Measurements from ENCODE around the gene MARK4. TPM values are rescaled to one million over a fixed set of nuclear protein-coding genes. Genes with fewer than 3 reads are reported as not detected.

Gene MARK4
- total RNA-seq, 2 experiments from 2014 or later, result 25.9 to 29.4 TPM

DNA sequence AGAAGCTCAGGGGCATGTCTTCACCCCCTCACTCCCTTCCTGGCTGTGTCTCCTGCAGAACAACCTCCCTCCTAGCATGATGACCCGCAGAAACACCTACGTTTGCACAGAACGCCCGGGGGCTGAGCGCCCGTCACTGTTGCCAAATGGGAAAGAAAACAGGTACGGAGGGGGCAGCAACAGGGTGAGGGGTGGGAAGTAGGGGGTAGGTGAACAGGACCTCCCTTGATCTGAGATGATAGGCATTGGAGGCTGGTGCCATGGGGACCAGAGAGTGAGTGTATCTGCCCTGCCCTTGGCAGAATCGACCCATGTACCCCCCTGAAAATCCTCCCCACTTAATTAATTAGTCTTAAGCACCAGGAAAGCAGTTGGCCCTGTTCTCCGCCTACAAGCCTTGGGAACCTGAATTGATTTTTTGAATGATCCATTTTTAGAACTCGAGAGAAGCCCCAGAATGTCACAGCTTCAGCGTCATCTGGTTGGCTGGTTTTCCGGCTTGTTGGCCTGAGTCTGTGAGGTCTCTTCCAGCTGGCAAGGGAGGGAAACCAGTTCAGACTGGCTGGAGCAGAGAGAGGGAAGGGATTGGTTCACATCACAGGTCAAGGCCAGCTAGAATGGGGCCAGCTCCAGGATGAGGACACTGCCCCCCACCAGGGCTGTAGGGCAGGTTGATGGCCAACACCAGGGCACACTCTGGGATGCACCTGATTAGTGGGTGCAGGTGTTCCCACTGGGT lies 43.4 kb downstream of the MARK4 start:
- Mint-ChIP-seq H3K36me3 (peaks cover 11% of the 10 kb centered on the region), H3K27me3 (no peaks in the 10 kb centered on the region), H3K9me3 (ENCODE audit: low read depth) (no peaks in the 10 kb centered on the region), H3K27ac (no peak overlapping the region), H3K4me3 (no peak overlapping the region), H3K4me1 (no peaks in the 10 kb centered on the region)
- no peak for ATAC-seq
- DNase-seq, result no peak
- CTCF ChIA-PET, result no interaction called here

DNA sequence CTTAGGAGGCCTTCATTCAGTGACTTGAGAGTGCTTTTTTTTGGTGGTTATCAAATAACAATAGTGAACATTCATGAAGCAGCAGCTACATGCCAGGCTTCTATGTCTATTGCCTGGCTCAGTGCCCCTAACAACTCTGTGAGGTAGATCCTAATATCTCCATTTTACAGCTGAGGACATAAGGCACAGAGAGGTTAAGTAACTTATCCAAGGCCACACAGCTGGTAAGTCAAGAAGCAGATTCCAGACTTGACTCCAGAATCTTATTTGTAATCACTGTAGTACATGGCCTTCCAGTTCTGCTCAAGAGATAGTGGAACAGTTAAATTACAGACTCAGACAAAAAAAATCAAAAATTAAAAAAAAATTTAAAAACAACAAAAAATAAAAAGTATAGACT lies 44.8 kb downstream of the MARK4 start:
- DNase-seq, result no peak
- H3K27me3 Mint-ChIP-seq, result no peaks in the 10 kb centered on the region
- H3K9me3 Mint-ChIP-seq (ENCODE audit: low read depth), result no peaks in the 10 kb centered on the region
- ATAC-seq, result no peak
- CTCF ChIA-PET, result no interaction called here
- no peaks in the 10 kb centered on the region for H3K4me1 Mint-ChIP-seq
- no peak overlapping the region for H3K27ac Mint-ChIP-seq
- no peak overlapping the region for H3K4me3 Mint-ChIP-seq
- peaks cover 11% of the 10 kb centered on the region for H3K36me3 Mint-ChIP-seq

DNA sequence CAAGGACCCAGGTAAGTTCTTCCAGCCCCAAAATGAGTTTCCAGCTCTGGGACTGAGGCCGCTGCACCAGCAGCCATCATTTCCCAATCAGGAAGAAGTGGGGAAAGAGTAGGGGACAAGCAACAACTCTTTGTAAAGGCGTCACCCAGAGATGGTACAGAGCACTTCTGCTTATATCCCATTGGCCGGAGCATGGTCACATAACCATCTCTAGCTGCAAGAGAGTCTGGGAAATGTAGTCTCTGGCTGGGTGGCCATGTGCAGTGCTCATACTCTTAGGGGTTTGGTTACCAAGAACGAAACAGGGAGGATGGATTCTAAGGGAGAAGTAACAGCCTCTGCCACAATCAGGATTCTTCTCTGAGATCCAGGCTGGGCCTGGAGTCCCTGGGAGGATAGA lies 45.3 kb downstream of the MARK4 start:
- Mint-ChIP-seq H3K27ac (no peak overlapping the region), H3K4me1 (no peaks in the 10 kb centered on the region), H3K9me3 (ENCODE audit: low read depth) (no peaks in the 10 kb centered on the region), H3K4me3 (no peak overlapping the region), H3K36me3 (peaks cover 11% of the 10 kb centered on the region), H3K27me3 (no peaks in the 10 kb centered on the region)
- no peak for ATAC-seq
- DNase-seq, result no peak
- CTCF ChIA-PET, result no interaction called here

DNA sequence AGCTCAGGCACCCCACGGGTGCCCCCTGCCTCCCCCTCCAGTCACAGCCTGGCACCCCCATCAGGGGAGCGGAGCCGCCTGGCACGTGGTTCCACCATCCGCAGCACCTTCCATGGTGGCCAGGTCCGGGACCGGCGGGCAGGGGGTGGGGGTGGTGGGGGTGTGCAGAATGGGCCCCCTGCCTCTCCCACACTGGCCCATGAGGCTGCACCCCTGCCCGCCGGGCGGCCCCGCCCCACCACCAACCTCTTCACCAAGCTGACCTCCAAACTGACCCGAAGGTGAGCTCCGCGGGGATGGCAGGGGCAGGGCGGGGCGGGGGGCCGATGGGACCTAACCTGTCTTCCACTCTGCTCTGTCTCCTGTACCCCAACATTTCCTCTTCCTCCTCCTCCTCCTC lies 46.6 kb downstream of the MARK4 start:
- DNase-seq (no peak), ATAC-seq (no peak)
- Mint-ChIP-seq H3K4me3 (no peak overlapping the region), H3K27ac (no peak overlapping the region), H3K36me3 (peaks cover 5% of the 10 kb centered on the region), H3K4me1 (no peaks in the 10 kb centered on the region), H3K9me3 (ENCODE audit: low read depth) (no peaks in the 10 kb centered on the region), H3K27me3 (no peaks in the 10 kb centered on the region)
- CTCF ChIA-PET, result no interaction called here

DNA sequence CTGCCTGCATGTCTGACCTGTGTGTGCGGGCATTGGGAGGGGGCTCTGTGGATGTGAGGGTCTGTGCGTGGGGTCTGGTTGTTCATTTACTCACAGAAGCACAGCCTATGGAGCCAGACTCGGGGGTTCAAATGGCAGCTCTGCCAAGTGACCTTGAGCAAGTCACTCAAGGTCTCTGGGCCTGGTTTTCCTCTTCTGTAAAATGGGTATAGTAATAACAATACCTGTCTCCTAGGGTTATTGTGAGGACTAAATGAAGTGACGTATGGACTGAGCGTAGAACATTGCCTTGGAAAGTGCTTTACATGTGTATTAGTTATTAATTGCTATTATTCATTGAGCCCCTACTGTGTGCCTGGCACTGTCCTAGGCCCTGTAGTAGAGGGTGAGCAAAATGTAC lies 47.2 kb downstream of the MARK4 start:
- Mint-ChIP-seq H3K9me3 (ENCODE audit: low read depth) (no peaks in the 10 kb centered on the region), H3K27me3 (no peaks in the 10 kb centered on the region), H3K4me3 (no peak overlapping the region), H3K27ac (no peak overlapping the region), H3K4me1 (no peaks in the 10 kb centered on the region), H3K36me3 (peaks cover 5% of the 10 kb centered on the region)
- DNase-seq, result no peak
- CTCF ChIA-PET, result no interaction called here
- no peak for ATAC-seq

DNA sequence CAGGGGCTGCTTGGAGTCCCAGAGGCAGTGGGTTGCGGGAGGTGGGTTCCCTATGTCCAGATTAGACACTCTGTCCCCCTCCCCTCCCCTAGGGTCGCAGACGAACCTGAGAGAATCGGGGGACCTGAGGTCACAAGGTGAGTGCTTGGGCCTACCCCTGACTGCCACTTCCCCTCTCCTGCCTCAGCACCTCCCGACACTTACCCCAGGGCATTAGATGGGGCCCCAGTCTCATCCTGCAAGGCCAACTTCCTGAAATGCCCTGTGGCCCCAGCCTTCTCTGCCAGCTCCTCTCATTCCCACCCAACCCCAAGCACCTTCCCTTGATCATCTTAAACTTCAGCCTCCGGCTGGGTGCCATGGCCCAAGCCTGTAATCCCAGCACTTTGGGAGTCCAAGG lies 48.6 kb downstream of the MARK4 start:
- no peaks in the 10 kb centered on the region for H3K9me3 Mint-ChIP-seq (ENCODE audit: low read depth)
- H3K27me3 Mint-ChIP-seq, result no peaks in the 10 kb centered on the region
- no peaks in the 10 kb centered on the region for H3K4me1 Mint-ChIP-seq
- no peak for ATAC-seq
- DNase-seq, result no peak
- no peak overlapping the region for H3K4me3 Mint-ChIP-seq
- H3K36me3 Mint-ChIP-seq, result peaks cover 5% of the 10 kb centered on the region
- no peak overlapping the region for H3K27ac Mint-ChIP-seq
- CTCF ChIA-PET, result no interaction called here

DNA sequence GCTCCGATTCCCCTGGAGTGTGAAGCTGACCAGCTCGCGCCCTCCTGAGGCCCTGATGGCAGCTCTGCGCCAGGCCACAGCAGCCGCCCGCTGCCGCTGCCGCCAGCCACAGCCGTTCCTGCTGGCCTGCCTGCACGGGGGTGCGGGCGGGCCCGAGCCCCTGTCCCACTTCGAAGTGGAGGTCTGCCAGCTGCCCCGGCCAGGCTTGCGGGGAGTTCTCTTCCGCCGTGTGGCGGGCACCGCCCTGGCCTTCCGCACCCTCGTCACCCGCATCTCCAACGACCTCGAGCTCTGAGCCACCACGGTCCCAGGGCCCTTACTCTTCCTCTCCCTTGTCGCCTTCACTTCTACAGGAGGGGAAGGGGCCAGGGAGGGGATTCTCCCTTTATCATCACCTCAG lies 51.3 kb downstream of the MARK4 start:
- no peak for DNase-seq
- no peaks in the 10 kb centered on the region for H3K4me1 Mint-ChIP-seq
- peaks cover 1% of the 10 kb centered on the region for H3K36me3 Mint-ChIP-seq
- CTCF ChIA-PET, result no interaction called here
- no peaks in the 10 kb centered on the region for H3K9me3 Mint-ChIP-seq (ENCODE audit: low read depth)
- no peak overlapping the region for H3K4me3 Mint-ChIP-seq
- no peak overlapping the region for H3K27ac Mint-ChIP-seq
- no peak for ATAC-seq
- H3K27me3 Mint-ChIP-seq, result no peaks in the 10 kb centered on the region

DNA sequence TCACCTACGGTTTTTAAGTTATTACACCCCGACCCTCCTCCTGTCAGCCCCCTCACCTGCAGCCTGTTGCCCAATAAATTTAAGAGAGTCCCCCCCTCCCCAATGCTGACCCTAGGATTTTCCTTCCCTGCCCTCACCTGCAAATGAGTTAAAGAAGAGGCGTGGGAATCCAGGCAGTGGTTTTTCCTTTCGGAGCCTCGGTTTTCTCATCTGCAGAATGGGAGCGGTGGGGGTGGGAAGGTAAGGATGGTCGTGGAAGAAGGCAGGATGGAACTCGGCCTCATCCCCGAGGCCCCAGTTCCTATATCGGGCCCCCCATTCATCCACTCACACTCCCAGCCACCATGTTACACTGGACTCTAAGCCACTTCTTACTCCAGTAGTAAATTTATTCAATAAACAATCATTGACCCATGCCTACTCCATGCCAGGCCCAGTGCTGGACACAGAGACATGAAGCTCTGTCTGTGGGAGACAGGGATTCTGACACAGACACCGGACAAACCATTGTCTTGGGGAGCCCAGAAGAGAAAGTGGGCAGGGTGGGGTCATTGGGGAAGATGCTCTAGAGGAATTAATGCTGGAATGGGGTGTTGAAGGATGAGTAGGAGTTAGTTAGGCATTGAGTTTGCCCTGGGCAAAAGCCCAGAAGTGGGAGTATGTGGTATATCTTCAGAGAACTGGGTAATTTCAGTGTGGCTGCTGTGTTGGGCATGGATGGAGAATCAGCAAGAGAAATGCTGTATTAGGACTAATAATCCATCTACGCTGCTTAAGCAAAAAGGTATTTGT lies 52.4 kb downstream of the MARK4 start:
- Mint-ChIP-seq H3K27me3 (no peaks in the 10 kb centered on the region), H3K27ac (no peak overlapping the region), H3K4me1 (no peaks in the 10 kb centered on the region), H3K36me3 (peaks cover 1% of the 10 kb centered on the region), H3K9me3 (ENCODE audit: low read depth) (no peaks in the 10 kb centered on the region), H3K4me3 (no peak overlapping the region)
- CTCF ChIA-PET, result no interaction called here
- ATAC-seq, result no peak
- no peak for DNase-seq

DNA sequence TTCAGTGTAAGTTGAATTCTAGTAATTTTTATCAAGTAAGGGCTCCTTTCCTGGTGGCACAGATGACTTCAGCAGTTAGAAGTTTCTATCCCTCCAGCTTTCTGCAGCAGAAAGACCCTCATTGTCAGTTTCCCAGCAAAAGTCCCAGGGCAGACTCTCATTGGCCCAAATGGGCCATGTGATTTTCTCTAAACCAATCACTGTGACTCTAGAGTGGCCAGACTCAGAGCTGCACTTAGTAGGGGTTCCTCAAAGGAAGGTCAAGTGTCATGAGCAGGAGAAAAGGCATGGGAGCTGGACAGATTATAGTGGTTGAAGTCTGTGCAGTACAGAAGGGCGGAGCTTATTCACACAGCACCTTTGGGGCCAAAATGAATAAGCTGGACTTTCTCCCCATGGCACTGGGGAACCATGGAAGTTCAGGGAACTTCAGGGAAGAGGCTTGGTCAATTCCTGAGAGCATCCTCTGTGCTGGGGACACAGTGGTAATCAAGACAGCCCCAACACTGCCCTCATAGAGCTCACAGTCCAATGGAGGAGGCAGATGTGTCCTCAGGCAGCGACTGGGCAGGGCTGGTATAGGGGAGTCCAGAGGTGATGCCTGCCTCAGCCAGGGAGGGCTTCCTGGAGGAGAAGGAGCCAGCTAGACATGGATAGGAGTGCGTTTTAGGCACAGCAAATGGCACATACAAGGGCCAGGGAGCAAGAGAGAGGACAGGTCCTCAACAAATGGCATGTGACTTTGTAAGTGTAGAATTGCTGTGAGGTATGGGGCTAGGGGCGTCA lies 53.3 kb downstream of the MARK4 start:
- H3K36me3 Mint-ChIP-seq, result peaks cover 1% of the 10 kb centered on the region
- CTCF ChIA-PET, result no interaction called here
- no peaks in the 10 kb centered on the region for H3K4me1 Mint-ChIP-seq
- H3K4me3 Mint-ChIP-seq, result no peak overlapping the region
- ATAC-seq (no peak), DNase-seq (no peak)
- H3K27me3 Mint-ChIP-seq, result no peaks in the 10 kb centered on the region
- H3K9me3 Mint-ChIP-seq (ENCODE audit: low read depth), result no peaks in the 10 kb centered on the region
- H3K27ac Mint-ChIP-seq, result no peak overlapping the region

DNA sequence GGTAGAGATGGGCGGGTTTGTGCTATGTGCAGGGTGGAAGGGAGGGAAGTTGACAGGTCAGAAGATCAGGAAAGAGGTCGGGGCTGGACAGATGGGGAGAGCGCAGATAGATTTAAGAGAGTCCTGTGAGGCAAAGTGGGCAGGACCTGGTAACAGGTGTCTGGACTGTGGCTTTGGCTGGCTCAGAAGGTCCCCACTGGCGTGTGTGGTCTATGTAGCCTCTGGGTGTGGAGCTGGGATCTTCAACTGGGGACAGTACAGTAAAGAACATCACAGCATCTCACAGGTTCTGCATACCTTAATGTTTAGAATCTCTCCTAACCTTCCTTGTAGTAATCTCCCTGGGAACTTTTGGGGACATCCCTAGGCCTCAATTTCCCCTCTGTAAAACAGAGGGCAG lies 53.9 kb downstream of the MARK4 start:
- Mint-ChIP-seq H3K9me3 (ENCODE audit: low read depth) (no peaks in the 10 kb centered on the region), H3K4me1 (no peaks in the 10 kb centered on the region), H3K36me3 (no peaks in the 10 kb centered on the region), H3K4me3 (no peak overlapping the region), H3K27me3 (no peaks in the 10 kb centered on the region), H3K27ac (no peak overlapping the region)
- ATAC-seq (no peak), DNase-seq (no peak)
- CTCF ChIA-PET, result no interaction called here

DNA sequence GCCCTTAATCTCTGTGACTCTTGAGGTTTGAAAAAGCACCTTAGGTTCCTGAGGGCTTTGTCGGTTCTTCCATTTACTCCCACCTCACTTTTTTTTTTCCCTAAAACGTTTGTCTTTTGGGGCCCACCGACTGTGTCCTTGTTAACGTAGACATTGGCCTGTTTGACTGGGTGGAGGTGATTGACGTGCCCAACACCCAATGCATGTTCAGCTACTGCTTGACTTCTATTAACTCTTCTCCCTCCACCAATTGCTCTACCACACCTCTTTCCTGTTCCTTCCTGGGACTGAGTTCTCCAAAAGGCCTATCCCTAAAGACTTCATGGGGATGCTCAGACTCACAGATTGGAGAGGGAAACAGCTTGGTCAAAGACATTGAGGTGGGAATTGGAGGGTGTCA lies 54.4 kb downstream of the MARK4 start:
- H3K4me1 Mint-ChIP-seq, result no peaks in the 10 kb centered on the region
- H3K36me3 Mint-ChIP-seq, result no peaks in the 10 kb centered on the region
- CTCF ChIA-PET, result no interaction called here
- no peak overlapping the region for H3K4me3 Mint-ChIP-seq
- H3K27me3 Mint-ChIP-seq, result no peaks in the 10 kb centered on the region
- H3K9me3 Mint-ChIP-seq (ENCODE audit: low read depth), result no peaks in the 10 kb centered on the region
- ATAC-seq (no peak), DNase-seq (no peak)
- H3K27ac Mint-ChIP-seq, result no peak overlapping the region

DNA sequence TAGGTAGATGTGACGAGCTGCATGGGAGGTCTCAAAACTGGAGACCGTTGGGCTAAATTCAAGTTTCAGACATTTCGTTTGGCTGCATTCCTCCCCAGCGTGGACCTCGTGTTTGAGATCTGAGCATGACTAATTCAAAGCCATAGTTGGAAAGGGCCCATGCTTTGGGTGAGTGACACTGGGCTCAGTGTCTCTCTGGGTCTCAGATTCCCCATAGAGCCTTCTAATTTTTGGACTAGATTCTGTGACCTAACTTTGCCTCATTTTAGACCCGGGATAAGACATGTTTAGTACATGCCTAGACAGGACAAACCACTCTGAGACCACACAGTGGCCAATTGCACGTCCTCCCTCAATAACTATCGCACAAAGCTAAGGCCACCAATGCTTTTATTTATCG lies 55.0 kb downstream of the MARK4 start:
- Mint-ChIP-seq H3K9me3 (ENCODE audit: low read depth) (no peaks in the 10 kb centered on the region), H3K4me1 (no peaks in the 10 kb centered on the region), H3K4me3 (no peak overlapping the region), H3K36me3 (no peaks in the 10 kb centered on the region), H3K27ac (no peak overlapping the region), H3K27me3 (no peaks in the 10 kb centered on the region)
- no peak for DNase-seq
- CTCF ChIA-PET, result no interaction called here
- ATAC-seq, result no peak

DNA sequence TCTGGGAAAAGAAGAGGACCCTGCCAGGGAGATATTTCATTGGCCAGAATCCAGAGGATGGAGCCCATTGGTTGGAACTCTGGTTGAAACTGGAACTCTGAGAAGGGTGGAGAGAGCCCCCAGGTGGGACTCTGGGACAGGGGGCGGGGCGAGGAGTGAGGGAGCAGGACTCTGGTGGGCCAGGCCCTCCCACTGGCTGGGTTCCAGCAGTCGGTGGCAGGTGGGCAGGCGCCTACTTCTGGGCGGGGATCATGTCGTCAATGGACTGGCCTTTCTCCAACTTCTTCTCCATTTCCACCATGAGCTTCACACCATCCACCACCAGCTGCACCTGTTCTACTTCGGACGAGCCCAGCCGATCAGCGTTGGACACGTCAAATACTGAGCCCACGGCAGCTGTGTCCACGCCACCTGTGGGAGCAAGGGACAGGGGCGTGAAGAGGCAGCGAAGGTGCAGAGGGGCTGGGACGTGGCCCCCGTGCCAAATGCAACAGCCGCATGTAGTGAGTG lies 55.5 kb downstream of the MARK4 start:
- ATAC-seq, result no peak
- H3K4me1 Mint-ChIP-seq, result no peaks in the 10 kb centered on the region
- H3K9me3 Mint-ChIP-seq (ENCODE audit: low read depth), result no peaks in the 10 kb centered on the region
- no peak for DNase-seq
- H3K27me3 Mint-ChIP-seq, result no peaks in the 10 kb centered on the region
- no peaks in the 10 kb centered on the region for H3K36me3 Mint-ChIP-seq
- CTCF ChIA-PET, result interaction anchor here (0.6 kb wide), 1 partner anchor 50 kb away, joined by 3 read pairs; no protein-coding TSS in a partner anchor
- no peak overlapping the region for H3K4me3 Mint-ChIP-seq
- H3K27ac Mint-ChIP-seq, result no peak overlapping the region

Data from activated CD8-positive, alpha-beta memory T cell treated with anti-CD3 and anti-CD28 coated beads, Interleukin-2, amount 10 ng/mL, durations not matched to agents 7 days and 5 days (primary cell).